HG03571 (cell line): ENCODE measurements around the gene EXD1.
"Not testable (repeated sequence)": the region's sequence is repeated elsewhere in the genome, so short reads cannot be mapped to it uniquely, and the experiment has no call there.

Experiments
- ATAC-seq: cut with Tn5 transposase; IDR thresholded peaks from one replicate; pipeline ENCODE4 v1.9.1; 2021; ENCODE audit not compliant: unreplicated experiment

The EXD1 gene

DNA sequence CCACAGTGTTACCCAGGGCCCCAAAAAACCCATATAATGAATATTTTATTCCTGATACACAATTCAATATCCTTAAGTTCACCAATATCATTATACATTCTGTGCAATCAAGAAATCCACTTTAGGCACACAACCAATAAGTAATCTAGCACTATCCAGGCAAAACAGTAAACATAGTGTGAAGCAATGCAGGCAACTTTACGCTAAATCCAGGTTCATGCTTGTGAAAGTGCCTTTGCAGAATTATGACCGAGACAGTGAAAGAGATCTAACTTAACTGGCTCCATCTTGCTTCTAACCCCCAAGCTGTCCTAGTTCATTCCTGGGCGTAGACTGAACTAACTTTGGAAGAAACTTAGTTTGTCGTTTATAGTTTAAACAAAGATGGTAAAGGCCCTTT, 80.3 kb downstream of the EXD1 start:
- no peak for ATAC-seq

DNA sequence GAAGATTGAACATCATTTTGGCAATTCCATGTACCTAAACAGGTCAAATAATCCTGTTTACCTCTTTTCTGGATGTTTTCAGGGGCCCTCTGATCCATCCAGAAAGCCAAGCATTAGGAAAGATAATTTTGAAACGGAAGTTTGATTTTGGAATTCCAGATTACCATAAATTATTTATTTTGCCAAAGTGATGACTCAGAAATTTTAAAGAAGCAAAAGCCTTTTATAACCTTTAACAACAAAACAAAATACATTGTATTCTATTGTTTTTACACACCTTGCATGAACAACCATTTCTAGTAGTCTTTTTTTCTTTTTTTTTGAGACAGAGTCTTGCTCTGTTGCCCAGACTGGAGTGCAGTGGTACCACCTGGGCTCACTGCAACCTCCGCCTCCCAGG, 82.5 kb downstream of the EXD1 start:
- no peak for ATAC-seq

DNA sequence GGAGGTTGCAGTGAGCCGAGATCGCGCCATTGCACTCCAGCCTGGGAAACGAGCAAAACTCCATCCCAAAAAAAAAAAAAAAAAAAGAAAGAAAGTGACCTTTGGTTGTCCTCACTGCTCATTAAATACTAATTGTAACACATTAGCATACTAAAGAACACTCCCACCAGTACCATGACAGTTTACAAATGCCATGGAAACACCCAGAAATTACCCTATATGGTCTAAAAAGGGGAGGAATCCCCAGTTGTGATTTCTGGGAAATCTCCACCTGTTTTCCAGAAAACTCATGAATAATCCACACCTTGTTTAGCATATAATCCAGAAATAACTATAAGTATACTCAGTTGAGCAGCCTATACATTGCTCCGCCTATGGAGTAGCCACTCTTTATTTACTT, 90.9 kb downstream of the EXD1 start:
- no peak for ATAC-seq

DNA sequence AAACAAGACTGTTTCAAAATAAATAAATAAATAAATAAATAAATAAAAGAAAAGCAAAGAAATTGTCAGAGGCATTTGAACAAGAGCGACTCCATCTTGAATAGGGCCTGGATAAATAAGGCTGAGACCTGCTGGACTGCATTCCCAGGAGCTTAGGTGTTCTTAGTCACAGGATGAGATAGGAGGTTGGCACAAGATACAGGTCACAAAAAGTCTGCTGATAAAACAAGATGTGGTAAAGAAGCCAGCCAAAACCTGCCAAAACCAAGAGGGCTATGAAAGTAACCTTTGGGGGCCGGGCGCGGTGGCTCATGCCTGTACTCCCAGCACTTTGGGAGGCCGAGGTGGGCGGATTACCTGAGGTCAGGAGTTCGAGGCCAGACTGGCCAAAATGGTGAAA, 91.4 kb downstream of the EXD1 start:
- not testable (repeated sequence) for ATAC-seq

DNA sequence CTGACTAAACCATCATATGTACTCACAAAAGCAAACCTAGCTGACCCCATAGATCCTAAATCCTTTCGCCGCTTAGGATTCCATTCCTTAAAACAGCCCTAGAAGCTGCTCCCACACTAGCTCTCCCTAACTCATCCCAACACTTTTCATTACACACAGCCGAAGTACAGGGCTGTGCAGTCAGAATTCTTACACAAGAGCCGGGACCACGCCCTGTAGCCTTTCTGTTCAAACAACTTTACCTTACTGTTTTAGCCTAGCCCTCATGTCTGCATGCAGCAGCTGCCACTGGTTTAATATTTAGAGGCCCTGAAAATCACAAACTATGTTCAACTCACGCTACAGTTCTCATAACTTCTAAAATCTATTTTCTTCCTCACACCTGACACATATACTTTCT, 95.0 kb downstream of the EXD1 start:
- ATAC-seq: not testable (repeated sequence)

- ATAC-seq: no peak
Observed at GRCh38 chr15:41133454-41133853, 97.1 kb downstream of the EXD1 start.
